Testis (tissue), 3 donors: ENCODE data around the gene SPATC1L. TPM values are rescaled to one million over a fixed set of nuclear protein-coding genes. Genes with fewer than 3 reads are reported as not detected.
"Not testable (repeated sequence)": the region's sequence is repeated elsewhere in the genome, so short reads cannot be mapped to it uniquely, and the experiment has no call there.

Source experiments
- DNase-seq: peaks from one replicate; pipeline ENCODE4 v3.0.0-alpha.2; 2019
- H3K27ac ChIP-seq, 2 donors: fragments of 200-600 bp; sonication (generic); one replicate each; pipeline ENCODE4 v1.5.1; 2019
- H3K27me3 ChIP-seq: fragments of 200-600 bp; sonication (generic); one replicate; pipeline ENCODE4 v1.5.1; 2019
- H3K36me3 ChIP-seq: fragments of 200-600 bp; sonication (generic); one replicate; pipeline ENCODE4 v1.5.1; 2017; ENCODE audit warnings: low read depth; ENCODE audit errors: missing control alignments
- H3K4me1 ChIP-seq: fragments of 200-600 bp; sonication (generic); one replicate; pipeline ENCODE4 v1.5.1; 2019
- H3K4me3 ChIP-seq, 2 donors: fragments of 200-600 bp; sonication (generic); one replicate each; pipeline ENCODE4 v1.5.1; 2017 to 2019
- H3K9me3 ChIP-seq: fragments of 200-600 bp; sonication (generic); one replicate; pipeline ENCODE4 v1.5.1; 2017
- CTCF ChIP-seq, 3 experiments: fragments of 450-650 bp in 2 of 3; fragments of 200-600 bp in 1 of 3; sonication (generic) in 1 of 3; IDR thresholded peaks; one replicate each; pipeline ENCODE4 v1.5.1; 2016 to 2019; ENCODE audit warnings: antibody characterized with exemption in 3 of 3, mild to moderate bottlenecking in 2 of 3, moderate library complexity in 1 of 3
- POLR2A ChIP-seq: fragments of 450-650 bp; IDR thresholded peaks from one replicate; pipeline ENCODE4 v1.6.1; 2017; ENCODE audit warnings: antibody characterized with exemption, mild to moderate bottlenecking, moderate library complexity
- WGBS, 2 donors: methylation state at CpG; one replicate each; pipeline ENCODE4 v1.1.5; 2018; 5-methylcytosine and 5-hydroxymethylcytosine counted together
- intact Hi-C: fragments of 100-400 bp; cut with DNase I; formaldehyde crosslinking; loops from one replicate; pipeline ENCODE4 v1.15.1; 2023; ENCODE audit warnings: low total_unique reads
- polyA plus RNA-seq: library from polyadenylated mRNA; stranded (reverse); fragments of 350-450 nt; fragmentation: Illumina TruSeq; extraction: RNeasy Lipid Tissue Mini Kit (QIAGEN cat#74804); gene quantifications from one replicate; pipeline ENCODE4 v1.2.3, GENCODE V29; 2014; ENCODE audit warnings: low read depth, low replicate concordance; ENCODE audit not compliant: insufficient read depth
- total RNA-seq, 2 donors: library from RNA; depleted of rRNA; stranded (reverse); fragments of >200 nt; gene quantifications; one replicate each; pipeline ENCODE4 v1.2.3, GENCODE V29; 2016

SPATC1L gene
- total and polyA plus RNA-seq, 3 donors from 2014 or later, result 55.4 to 96.1 (median 75.6) TPM

- Histone ChIP-seq H3K4me3 (no peak overlapping the region), H3K4me1 (peaks cover 13% of the 10 kb centered on the region), H3K27ac (no peak overlapping the region), H3K27me3 (no peaks in the 10 kb centered on the region), H3K36me3 (no peaks in the 10 kb centered on the region), H3K9me3 (no peaks in the 10 kb centered on the region)
- DNase-seq, result no peak
- TF ChIP-seq CTCF (IDR thresholded peaks at IDR 0.05) (no peak), POLR2A (no peak)
- 89 to 95% methylated on average over 8 to 17 of the region's 17 CpGs for WGBS, 2 donors
- intact Hi-C loops, result no loop called here
Observed at GRCh38 chr21:46179708-46180078, 4.6 kb downstream of the SPATC1L start.

- H3K9me3 ChIP-seq, result no peaks in the 10 kb centered on the region
- no peaks in the 10 kb centered on the region for H3K27me3 ChIP-seq
- H3K4me1 ChIP-seq, result peaks cover 11% of the 10 kb centered on the region
- TF ChIP-seq CTCF (IDR thresholded peaks at IDR 0.05) (no peak), POLR2A (no peak)
- DNase-seq, result no peak
- WGBS, 2 donors, result 86 to 90% methylated on average over 4 of the region's 4 CpGs
- H3K27ac ChIP-seq, result no peak overlapping the region
- H3K36me3 ChIP-seq, result no peaks in the 10 kb centered on the region
- no peak overlapping the region for H3K4me3 ChIP-seq
- intact Hi-C loops, result no loop called here
Observed at GRCh38 chr21:46178961-46179360, 5.3 kb downstream of the SPATC1L start.

- H3K9me3 ChIP-seq, H3K27me3 ChIP-seq, H3K27ac ChIP-seq, H3K36me3 ChIP-seq, intact Hi-C loops, DNase-seq, H3K4me3 ChIP-seq, H3K4me1 ChIP-seq: not testable (repeated sequence)
- 93 to 96% methylated on average over 3 of the region's 3 CpGs for WGBS, 2 donors
Observed at GRCh38 chr21:46176443-46177129, 7.7 kb downstream of the SPATC1L start.

- peak; percentile 13 for DNase-seq
- WGBS, 2 donors, result 100% methylated on average over 1 of the region's 1 CpG
- no peak for TF ChIP-seq POLR2A
- TF ChIP-seq CTCF (IDR thresholded peaks at IDR 0.05), result no peak
Observed at GRCh38 chr21:46173573-46173972, 10.7 kb downstream of the SPATC1L start.

GRCh38 chr21:46172863-46173528 is 11.3 kb downstream of the SPATC1L start:
- peak; percentile 3 for DNase-seq
- Histone ChIP-seq H3K4me1 (peaks cover 5% of the 10 kb centered on the region), H3K9me3 (no peaks in the 10 kb centered on the region), H3K27me3 (no peaks in the 10 kb centered on the region), H3K4me3 (no peak overlapping the region), H3K27ac (peak overlapping the region in 1 of 2 donors; percentile 50), H3K36me3 (no peaks in the 10 kb centered on the region)
- intact Hi-C loops, result no loop called here
- TF ChIP-seq POLR2A, result no peak
- no peak for TF ChIP-seq CTCF (IDR thresholded peaks at IDR 0.05)
- 94 to 100% methylated on average over 3 to 6 of the region's 6 CpGs for WGBS, 2 donors

More at GRCh38 chr21:46173573-46173972, 10.7 kb downstream of the SPATC1L start:
- Histone ChIP-seq H3K27ac (no peak overlapping the region), H3K4me1 (peaks cover 5% of the 10 kb centered on the region), H3K4me3 (no peak overlapping the region), H3K36me3 (no peaks in the 10 kb centered on the region), H3K27me3 (no peaks in the 10 kb centered on the region), H3K9me3 (no peaks in the 10 kb centered on the region)
- intact Hi-C loops, result no loop called here
